ENCODE results near the gene CCND1. TPM values are rescaled to one million over a fixed set of nuclear protein-coding genes. Genes with fewer than 3 reads are reported as not detected.
"Not testable (repeated sequence)": the region's sequence is repeated elsewhere in the genome, so short reads cannot be mapped to it uniquely, and the experiment has no call there.

Gene CCND1
- total RNA-seq, 1 donor from 2014 or later, result 44.9 TPM

- Histone ChIP-seq H3K9ac (ENCODE audit: low read depth in 1 of 3, low read length in 3 of 3) (no peak overlapping the region), H3K4me1 (ENCODE audit: control insufficient read depth in 3 of 3, insufficient read depth in 3 of 3, low read length in 3 of 3) (no peaks in the 10 kb centered on the region), H3K27ac (ENCODE audit: low read depth, low read length) (no peak overlapping the region), H3K9me3 (ENCODE audit: control insufficient read depth in 3 of 3, low read length in 3 of 3) (no peaks in the 10 kb centered on the region), H3K36me3 (ENCODE audit: control insufficient read depth in 3 of 3, insufficient read depth in 3 of 3, low read length in 3 of 3) (no peaks in the 10 kb centered on the region), H3K4me3 (ENCODE audit: low read length in 3 of 3) (no peak overlapping the region), H3K27me3 (ENCODE audit: control insufficient read depth in 3 of 3, insufficient read depth in 3 of 3, low read length in 3 of 3) (peaks cover 0 to 16% (median 11%) of the 10 kb centered on the region in 3 donors)
Measured at GRCh38 chr11:69617682-69618081, 23.3 kb upstream of the CCND1 start.

- Histone ChIP-seq H3K27ac (ENCODE audit: low read depth, low read length) (no peak overlapping the region), H3K4me1 (ENCODE audit: control insufficient read depth in 3 of 3, insufficient read depth in 3 of 3, low read length in 3 of 3) (no peaks in the 10 kb centered on the region), H3K4me3 (ENCODE audit: low read length in 3 of 3) (no peak overlapping the region), H3K9ac (ENCODE audit: low read depth in 1 of 3, low read length in 3 of 3) (no peak overlapping the region), H3K27me3 (ENCODE audit: control insufficient read depth in 3 of 3, insufficient read depth in 3 of 3, low read length in 3 of 3) (peaks cover 0 to 16% (median 11%) of the 10 kb centered on the region in 3 donors), H3K9me3 (ENCODE audit: control insufficient read depth in 3 of 3, low read length in 3 of 3) (no peaks in the 10 kb centered on the region), H3K36me3 (ENCODE audit: control insufficient read depth in 3 of 3, insufficient read depth in 3 of 3, low read length in 3 of 3) (no peaks in the 10 kb centered on the region)
Measured at GRCh38 chr11:69618237-69618636, 22.7 kb upstream of the CCND1 start.

GRCh38 chr11:69620683-69621290 is 20.2 kb upstream of the CCND1 start:
- Histone ChIP-seq H3K4me1 (ENCODE audit: control insufficient read depth in 3 of 3, insufficient read depth in 3 of 3, low read length in 3 of 3) (no peaks in the 10 kb centered on the region), H3K36me3 (ENCODE audit: control insufficient read depth in 3 of 3, insufficient read depth in 3 of 3, low read length in 3 of 3) (no peaks in the 10 kb centered on the region), H3K27me3 (ENCODE audit: control insufficient read depth in 3 of 3, insufficient read depth in 3 of 3, low read length in 3 of 3) (peaks cover 0 to 10% (median 5%) of the 10 kb centered on the region in 3 donors), H3K9me3 (ENCODE audit: control insufficient read depth in 3 of 3, low read length in 3 of 3) (no peaks in the 10 kb centered on the region), H3K4me3 (ENCODE audit: low read length in 3 of 3) (no peak overlapping the region), H3K9ac (ENCODE audit: low read depth in 1 of 3, low read length in 3 of 3) (no peak overlapping the region), H3K27ac (ENCODE audit: low read depth, low read length) (no peak overlapping the region)

GRCh38 chr11:69622097-69622681 is 18.8 kb upstream of the CCND1 start:
- H3K27me3 ChIP-seq (ENCODE audit: control insufficient read depth in 3 of 3, insufficient read depth in 3 of 3, low read length in 3 of 3), result peaks cover 1 to 13% (median 5%) of the 10 kb centered on the region in 3 donors
- H3K9me3 ChIP-seq (ENCODE audit: control insufficient read depth in 3 of 3, low read length in 3 of 3); H3K36me3 ChIP-seq (ENCODE audit: control insufficient read depth in 3 of 3, insufficient read depth in 3 of 3, low read length in 3 of 3); H3K4me3 ChIP-seq (ENCODE audit: low read length in 3 of 3); H3K9ac ChIP-seq (ENCODE audit: low read depth in 1 of 3, low read length in 3 of 3); H3K4me1 ChIP-seq (ENCODE audit: control insufficient read depth in 3 of 3, insufficient read depth in 3 of 3, low read length in 3 of 3); H3K27ac ChIP-seq (ENCODE audit: low read depth, low read length): not testable (repeated sequence)

GRCh38 chr11:69624293-69624692 is 16.7 kb upstream of the CCND1 start:
- H3K4me3 ChIP-seq (ENCODE audit: low read length in 3 of 3), result no peak overlapping the region
- no peaks in the 10 kb centered on the region for H3K36me3 ChIP-seq (ENCODE audit: control insufficient read depth in 3 of 3, insufficient read depth in 3 of 3, low read length in 3 of 3)
- H3K9me3 ChIP-seq (ENCODE audit: control insufficient read depth in 3 of 3, low read length in 3 of 3), result no peaks in the 10 kb centered on the region
- no peak overlapping the region for H3K9ac ChIP-seq (ENCODE audit: low read depth in 1 of 3, low read length in 3 of 3)
- peaks cover 6 to 16% (median 10%) of the 10 kb centered on the region in 3 donors for H3K27me3 ChIP-seq (ENCODE audit: control insufficient read depth in 3 of 3, insufficient read depth in 3 of 3, low read length in 3 of 3)
- no peak overlapping the region for H3K27ac ChIP-seq (ENCODE audit: low read depth, low read length)
- H3K4me1 ChIP-seq (ENCODE audit: control insufficient read depth in 3 of 3, insufficient read depth in 3 of 3, low read length in 3 of 3), result no peaks in the 10 kb centered on the region

- no peak overlapping the region for H3K27ac ChIP-seq (ENCODE audit: low read depth, low read length)
- H3K27me3 ChIP-seq (ENCODE audit: control insufficient read depth in 3 of 3, insufficient read depth in 3 of 3, low read length in 3 of 3), result peaks cover 6 to 16% (median 10%) of the 10 kb centered on the region in 3 donors
- no peak overlapping the region for H3K4me3 ChIP-seq (ENCODE audit: low read length in 3 of 3)
- no peaks in the 10 kb centered on the region for H3K4me1 ChIP-seq (ENCODE audit: control insufficient read depth in 3 of 3, insufficient read depth in 3 of 3, low read length in 3 of 3)
- H3K36me3 ChIP-seq (ENCODE audit: control insufficient read depth in 3 of 3, insufficient read depth in 3 of 3, low read length in 3 of 3), result no peaks in the 10 kb centered on the region
- H3K9me3 ChIP-seq (ENCODE audit: control insufficient read depth in 3 of 3, low read length in 3 of 3), result peaks cover 0 to 3% (median 0%) of the 10 kb centered on the region in 3 donors
- H3K9ac ChIP-seq (ENCODE audit: low read depth in 1 of 3, low read length in 3 of 3), result no peak overlapping the region
Measured at GRCh38 chr11:69625476-69625875, 15.5 kb upstream of the CCND1 start.

GRCh38 chr11:69627551-69627950 is 13.4 kb upstream of the CCND1 start:
- no peaks in the 10 kb centered on the region for H3K4me1 ChIP-seq (ENCODE audit: control insufficient read depth in 3 of 3, insufficient read depth in 3 of 3, low read length in 3 of 3)
- peaks cover 6 to 16% (median 10%) of the 10 kb centered on the region in 3 donors for H3K27me3 ChIP-seq (ENCODE audit: control insufficient read depth in 3 of 3, insufficient read depth in 3 of 3, low read length in 3 of 3)
- H3K9me3 ChIP-seq (ENCODE audit: control insufficient read depth in 3 of 3, low read length in 3 of 3), result peaks cover 0 to 3% (median 0%) of the 10 kb centered on the region in 3 donors
- no peaks in the 10 kb centered on the region for H3K36me3 ChIP-seq (ENCODE audit: control insufficient read depth in 3 of 3, insufficient read depth in 3 of 3, low read length in 3 of 3)
- H3K27ac ChIP-seq (ENCODE audit: low read depth, low read length), result no peak overlapping the region
- no peak overlapping the region for H3K4me3 ChIP-seq (ENCODE audit: low read length in 3 of 3)
- no peak overlapping the region for H3K9ac ChIP-seq (ENCODE audit: low read depth in 1 of 3, low read length in 3 of 3)

GRCh38 chr11:69630017-69630416 is 10.9 kb upstream of the CCND1 start:
- Histone ChIP-seq H3K27ac (ENCODE audit: low read depth, low read length) (no peak overlapping the region), H3K4me3 (ENCODE audit: low read length in 3 of 3) (no peak overlapping the region), H3K9ac (ENCODE audit: low read depth in 1 of 3, low read length in 3 of 3) (no peak overlapping the region), H3K27me3 (ENCODE audit: control insufficient read depth in 3 of 3, insufficient read depth in 3 of 3, low read length in 3 of 3) (peaks cover 16 to 22% (median 16%) of the 10 kb centered on the region in 3 donors), H3K36me3 (ENCODE audit: control insufficient read depth in 3 of 3, insufficient read depth in 3 of 3, low read length in 3 of 3) (no peaks in the 10 kb centered on the region), H3K4me1 (ENCODE audit: control insufficient read depth in 3 of 3, insufficient read depth in 3 of 3, low read length in 3 of 3) (peaks cover 0 to 7% (median 7%) of the 10 kb centered on the region in 3 donors), H3K9me3 (ENCODE audit: control insufficient read depth in 3 of 3, low read length in 3 of 3) (peaks cover 0 to 3% (median 0%) of the 10 kb centered on the region in 3 donors)

- peaks cover 14 to 25% (median 16%) of the 10 kb centered on the region in 3 donors for H3K27me3 ChIP-seq (ENCODE audit: control insufficient read depth in 3 of 3, insufficient read depth in 3 of 3, low read length in 3 of 3)
- peaks cover 0 to 7% (median 7%) of the 10 kb centered on the region in 3 donors for H3K4me1 ChIP-seq (ENCODE audit: control insufficient read depth in 3 of 3, insufficient read depth in 3 of 3, low read length in 3 of 3)
- no peak overlapping the region for H3K4me3 ChIP-seq (ENCODE audit: low read length in 3 of 3)
- H3K9me3 ChIP-seq (ENCODE audit: control insufficient read depth in 3 of 3, low read length in 3 of 3), result peaks cover 0 to 3% (median 0%) of the 10 kb centered on the region in 3 donors
- no peak overlapping the region for H3K27ac ChIP-seq (ENCODE audit: low read depth, low read length)
- H3K9ac ChIP-seq (ENCODE audit: low read depth in 1 of 3, low read length in 3 of 3), result no peak overlapping the region
- no peaks in the 10 kb centered on the region for H3K36me3 ChIP-seq (ENCODE audit: control insufficient read depth in 3 of 3, insufficient read depth in 3 of 3, low read length in 3 of 3)
Measured at GRCh38 chr11:69630424-69630823, 10.5 kb upstream of the CCND1 start.

- Histone ChIP-seq H3K9me3 (ENCODE audit: control insufficient read depth in 3 of 3, low read length in 3 of 3) (peaks cover 0 to 3% (median 0%) of the 10 kb centered on the region in 3 donors), H3K4me1 (ENCODE audit: control insufficient read depth in 3 of 3, insufficient read depth in 3 of 3, low read length in 3 of 3) (peaks cover 20 to 29% (median 28%) of the 10 kb centered on the region in 3 donors), H3K27me3 (ENCODE audit: control insufficient read depth in 3 of 3, insufficient read depth in 3 of 3, low read length in 3 of 3) (peaks cover 24 to 46% (median 34%) of the 10 kb centered on the region in 3 donors), H3K9ac (ENCODE audit: low read depth in 1 of 3, low read length in 3 of 3) (no peak overlapping the region), H3K36me3 (ENCODE audit: control insufficient read depth in 3 of 3, insufficient read depth in 3 of 3, low read length in 3 of 3) (no peaks in the 10 kb centered on the region), H3K4me3 (ENCODE audit: low read length in 3 of 3) (no peak overlapping the region), H3K27ac (ENCODE audit: low read depth, low read length) (no peak overlapping the region)
Measured at GRCh38 chr11:69632900-69633299, 8.1 kb upstream of the CCND1 start.

All from skeletal muscle tissue (tissue), 4 donors.